Activated CD8-positive, alpha-beta memory T cell treated with anti-CD3 and anti-CD28 coated beads, Interleukin-2, amount 50 U/mL, for 24 hours (primary cell): ENCODE data around the gene NUAK2.

Experiments
- DNase-seq: peaks from one replicate; pipeline ENCODE4 v3.0.0-alpha.2; 2020; ENCODE audit errors: extremely low read depth

The NUAK2 gene

DNA sequence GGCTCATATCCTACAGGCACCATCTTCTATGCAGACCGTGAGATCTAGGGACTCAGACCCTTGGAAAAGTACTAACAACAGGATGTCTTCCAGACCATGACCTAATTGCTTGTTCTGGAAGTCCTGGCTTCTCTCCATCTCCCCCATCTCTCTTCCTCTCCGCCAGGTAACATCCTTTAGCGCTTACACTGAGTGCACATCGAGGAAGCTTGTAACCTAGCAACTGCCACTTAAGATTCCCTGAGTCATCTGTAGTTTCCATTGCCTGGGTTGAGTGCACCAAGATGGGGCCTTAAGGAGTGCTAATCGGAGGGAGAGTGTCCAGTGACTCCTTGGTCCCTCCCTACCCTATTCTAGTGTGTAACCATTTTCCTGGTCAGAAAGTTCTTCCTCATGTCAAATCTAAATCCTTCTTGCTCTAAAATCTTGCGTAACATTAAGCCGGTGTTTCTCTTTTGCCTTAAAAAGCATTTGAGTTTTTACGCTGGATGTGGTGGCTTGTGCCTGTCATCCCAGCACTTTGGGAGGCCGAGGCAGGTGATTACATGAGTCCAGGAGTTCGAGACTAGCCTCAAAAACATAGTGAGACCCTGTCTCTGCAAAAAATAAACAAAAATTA is 25.5 kb upstream of the NUAK2 start:
- DNase-seq = no peak

GRCh38 chr1:205345761-205346160 is 24.2 kb upstream of the NUAK2 start:
- DNase-seq = no peak

- DNase-seq = no peak
Observed at GRCh38 chr1:205344066-205344928, 22.8 kb upstream of the NUAK2 start.

GRCh38 chr1:205343431-205344065 is 22.0 kb upstream of the NUAK2 start:
- no peak for DNase-seq

GRCh38 chr1:205342986-205343385 is 21.4 kb upstream of the NUAK2 start:
- no peak for DNase-seq

- DNase-seq = no peak
Observed at GRCh38 chr1:205340676-205341075, 19.1 kb upstream of the NUAK2 start.

DNA sequence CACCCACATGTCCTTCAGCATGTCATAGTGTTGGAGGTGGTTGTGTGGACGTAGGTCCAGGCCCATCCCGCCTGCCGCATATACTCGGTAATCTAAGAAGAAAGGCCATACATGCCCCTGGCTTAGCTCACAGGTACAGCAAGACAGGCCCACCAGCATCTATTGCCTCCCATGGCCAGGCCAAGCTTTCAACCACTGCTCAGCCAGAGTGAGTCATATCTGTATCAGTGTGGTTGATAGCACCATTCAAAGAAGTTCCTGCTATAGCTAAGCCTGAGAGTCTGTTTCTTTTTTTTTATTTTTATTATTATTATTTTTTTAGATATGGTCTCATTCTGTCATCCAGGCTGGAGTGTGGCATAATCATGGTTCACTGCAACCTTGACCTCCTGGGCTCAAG is 18.2 kb upstream of the NUAK2 start:
- no peak for DNase-seq

DNA sequence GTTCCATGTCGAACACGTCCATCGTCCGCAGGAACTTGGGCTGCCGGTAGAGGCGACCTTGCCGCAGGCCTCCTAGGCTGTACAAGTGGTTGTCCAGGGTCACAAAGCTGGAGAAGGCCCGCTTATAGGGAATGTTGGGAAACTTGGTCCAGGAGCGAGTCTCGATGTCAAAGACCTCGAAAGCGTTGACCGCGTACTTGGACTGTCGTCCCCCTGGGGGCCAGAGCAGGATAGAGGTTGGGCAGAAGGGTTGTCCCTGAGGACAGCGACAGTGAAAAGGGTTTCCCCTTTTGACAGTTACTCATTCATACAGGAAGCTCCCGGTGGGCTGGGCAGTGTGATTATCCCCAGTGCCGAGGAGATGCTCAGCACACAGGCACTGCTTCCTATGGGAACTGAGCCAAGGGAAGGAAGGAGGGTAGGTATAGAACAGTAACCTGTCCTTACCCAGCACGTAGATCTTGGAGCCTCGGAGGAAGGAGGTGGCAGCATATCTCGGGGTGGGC is 17.7 kb upstream of the NUAK2 start:
- no peak for DNase-seq

DNA sequence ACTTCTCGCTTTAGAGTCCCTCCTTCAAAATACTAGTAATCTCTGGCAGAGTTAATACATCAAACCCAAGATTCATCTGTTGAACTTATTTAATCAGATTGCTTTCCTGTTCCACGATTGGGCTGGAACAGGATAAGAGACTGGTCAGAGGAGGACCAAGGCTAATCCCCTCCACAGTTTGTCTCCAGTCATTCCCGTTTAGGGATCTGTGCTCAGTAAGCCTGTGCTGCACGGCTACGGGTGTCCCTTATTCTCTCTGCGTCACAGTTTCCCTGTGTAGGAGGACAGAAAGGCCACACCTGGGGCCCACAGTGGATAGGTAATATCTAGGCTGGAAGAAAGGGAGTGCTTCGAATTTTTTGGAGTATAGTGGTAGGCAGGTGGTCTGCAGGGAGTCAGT is 16.5 kb upstream of the NUAK2 start:
- no peak for DNase-seq

GRCh38 chr1:205337481-205337880 is 15.9 kb upstream of the NUAK2 start:
- DNase-seq = no peak

DNA sequence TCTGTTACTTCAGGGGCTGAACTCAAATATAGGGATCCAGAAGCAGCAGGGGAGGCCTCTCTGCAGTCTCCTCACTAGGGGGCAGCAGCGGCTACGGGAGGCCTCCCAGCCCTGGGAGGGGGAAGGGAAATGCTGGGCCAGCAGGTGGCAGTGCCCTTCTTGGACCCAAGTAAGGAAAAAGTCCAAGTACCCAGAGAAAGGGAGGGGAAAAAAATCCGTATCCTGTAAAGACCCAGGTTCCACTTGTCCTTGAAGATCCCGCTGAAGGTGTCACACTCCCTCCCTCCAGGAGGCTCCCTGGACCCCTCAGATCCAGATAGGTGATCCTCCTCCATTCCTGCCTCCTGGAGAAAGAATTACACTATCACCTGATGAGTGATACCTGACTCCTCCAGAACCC is 14.1 kb upstream of the NUAK2 start:
- peak; percentile 48 for DNase-seq

GRCh38 chr1:205332015-205332791 is 10.7 kb upstream of the NUAK2 start:
- DNase-seq = no peak

GRCh38 chr1:205330150-205330549 is 8.6 kb upstream of the NUAK2 start:
- no peak for DNase-seq

DNA sequence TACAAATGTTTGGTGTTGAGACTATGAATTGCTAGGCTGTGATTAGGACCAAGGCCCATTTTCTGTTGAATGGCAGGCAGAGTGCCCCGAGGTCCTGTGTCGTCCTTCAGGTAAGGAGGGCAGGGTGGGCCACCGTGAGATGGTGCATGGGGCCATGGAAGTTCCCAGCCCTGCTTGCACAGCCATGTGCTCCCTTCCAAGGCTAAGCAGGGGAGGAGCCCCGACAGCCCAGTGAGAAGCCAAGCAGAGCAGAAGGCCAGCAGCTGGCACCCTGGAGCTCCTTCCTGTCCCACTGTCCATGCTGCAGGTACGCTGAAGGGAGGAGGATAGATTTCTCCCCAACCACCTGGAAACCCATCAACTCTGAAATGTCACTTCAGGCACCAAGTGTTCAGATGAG is 8.2 kb upstream of the NUAK2 start:
- no peak for DNase-seq

DNA sequence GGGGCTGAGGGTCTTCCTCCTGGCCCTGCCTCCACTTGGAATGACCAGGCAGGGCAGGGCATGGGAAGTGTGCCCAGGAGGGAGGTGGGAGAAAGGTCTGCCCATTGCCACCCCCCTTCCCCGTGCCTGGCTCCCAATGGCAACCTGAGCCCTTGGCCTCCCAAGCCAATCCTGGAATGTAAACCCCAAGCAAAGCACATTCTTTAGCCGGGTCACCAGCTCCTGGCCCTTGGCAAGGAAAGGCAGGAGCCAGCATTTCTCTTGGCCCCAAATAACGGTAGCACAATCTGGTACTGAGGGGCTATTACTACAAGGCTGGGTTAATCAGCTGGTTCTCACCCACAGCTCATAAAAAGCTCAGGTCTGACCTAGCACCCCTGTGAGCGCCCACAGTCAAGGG is 6.9 kb upstream of the NUAK2 start:
- no peak for DNase-seq

DNA sequence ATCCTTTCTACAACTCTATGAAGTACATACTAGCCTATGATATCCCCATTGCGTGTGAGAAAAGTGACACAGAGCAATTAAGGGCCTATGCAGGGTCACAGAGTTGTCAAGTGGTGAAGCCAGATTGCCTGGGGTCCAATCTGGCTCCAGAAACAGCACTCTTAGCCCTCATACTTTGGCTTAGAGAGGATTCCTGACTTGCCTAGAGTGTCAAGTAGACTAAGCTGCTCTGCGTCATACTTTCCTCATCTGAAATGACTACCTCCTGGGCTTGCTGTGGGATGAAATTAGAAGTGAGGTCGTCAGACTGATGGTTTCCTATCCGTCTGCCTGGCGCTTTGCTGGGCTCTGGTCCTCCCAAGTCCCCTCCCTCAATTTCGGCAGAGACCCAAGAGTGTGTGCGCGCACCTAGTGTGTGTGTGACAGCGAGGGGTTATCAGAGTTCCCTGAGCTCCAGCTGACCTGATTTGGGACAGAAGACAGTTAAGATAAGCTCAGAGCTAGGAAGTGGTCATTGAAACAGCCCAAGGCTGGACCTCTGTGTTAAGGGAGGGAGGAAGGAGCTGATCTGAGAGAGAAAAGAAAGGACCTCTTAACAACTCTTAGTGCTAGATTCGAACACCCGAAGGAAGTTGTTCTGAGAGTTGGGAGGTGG is 5.4 kb upstream of the NUAK2 start:
- DNase-seq = no peak

DNA sequence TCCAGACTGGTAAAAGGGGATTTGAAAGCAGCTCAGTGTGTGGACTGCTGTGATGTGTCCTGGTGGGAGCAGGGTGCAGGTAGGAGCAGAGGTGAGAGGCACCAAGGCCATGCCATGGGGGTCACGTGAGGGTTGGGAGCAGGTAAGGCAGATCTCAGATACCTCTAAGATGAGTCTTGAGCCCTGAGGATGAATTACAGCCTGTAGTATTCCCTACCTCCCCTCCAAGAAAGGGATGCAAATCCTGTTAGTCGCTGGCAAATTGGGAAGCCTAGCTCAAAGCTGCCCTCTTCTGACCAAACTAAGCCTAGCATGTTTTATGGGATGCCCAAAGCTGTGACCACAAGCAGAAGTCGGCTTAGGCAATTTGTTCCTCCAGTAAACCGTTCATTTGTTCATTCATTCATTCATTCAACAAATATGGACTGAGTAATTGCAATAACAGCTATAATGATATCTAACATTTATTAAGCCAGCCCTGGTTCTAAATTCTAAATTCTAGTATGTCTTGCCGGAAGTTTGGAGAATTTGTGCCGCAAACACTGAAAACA is 3.9 kb upstream of the NUAK2 start:
- DNase-seq = no peak

DNA sequence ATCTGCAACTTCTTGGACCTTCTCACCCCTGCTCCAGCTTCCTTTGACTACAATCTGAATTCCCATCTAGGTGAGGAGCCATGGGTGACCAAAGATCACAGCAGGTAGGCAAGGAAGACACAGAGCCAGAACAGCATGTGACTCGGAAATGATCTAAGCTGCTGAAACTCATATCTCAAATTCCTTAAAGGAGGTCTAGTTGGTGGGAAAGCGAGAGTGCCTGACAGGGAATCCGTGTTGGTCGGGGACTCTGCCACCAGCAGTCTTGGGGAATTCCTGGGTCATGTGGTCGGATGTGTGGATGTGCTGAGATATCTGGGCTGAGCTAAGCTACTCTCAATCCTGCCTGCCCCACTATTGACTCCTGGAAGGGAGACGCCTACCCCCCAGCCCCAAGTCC is 3.2 kb upstream of the NUAK2 start:
- DNase-seq = no peak

GRCh38 chr1:205323794-205324193 is 2.2 kb upstream of the NUAK2 start:
- DNase-seq = no peak

- DNase-seq = no peak
Observed at GRCh38 chr1:205321959-205322283, 376 bp upstream of the NUAK2 start.
